BJ (cell line): ENCODE measurements around the gene SLC25A33. TPM values are rescaled to one million over a fixed set of nuclear protein-coding genes. Genes with fewer than 3 reads are reported as not detected.

Experiments used
- CTCF ChIA-PET: fragments of 350-600 bp; formaldehyde crosslinking; extraction: SDS; loops from one replicate; lab custom pipeline; 2021; ENCODE audit warnings: antibody characterized with exemption, inconsistent platforms; lab: Yijun Ruan, JAX
- POLR2A ChIA-PET: fragments of 300-600 bp; sonication (Branson Sonifier 250); formaldehyde crosslinking; extraction: SDS; loops from one replicate; lab custom pipeline; 2021; ENCODE audit warnings: antibody characterized with exemption; lab: Charles Lee
- DNase-seq: peaks from one replicate; pipeline ENCODE4 v3.0.0-alpha.2; 2011; ENCODE audit warnings: low read depth
- H3K27me3 ChIP-seq: 2 replicates; pipeline ENCODE4 v1.6.0; 2011; ENCODE audit warnings: low read length; ENCODE audit not compliant: control insufficient read depth, insufficient read depth
- H3K36me3 ChIP-seq: 2 replicates; pipeline ENCODE4 v1.5.1; 2011; ENCODE audit warnings: low read length; ENCODE audit not compliant: control insufficient read depth, insufficient read depth
- H3K4me3 ChIP-seq: 2 replicates; pipeline ENCODE4 v1.5.1; 2011; ENCODE audit warnings: low read depth, mild to moderate bottlenecking, control low read depth, low read length
- CTCF ChIP-seq: IDR thresholded peaks from 2 replicates; pipeline ENCODE4 v1.5.1; 2011; ENCODE audit warnings: low read depth, mild to moderate bottlenecking, control low read depth, inconsistent platforms, low read length, moderate library complexity; ENCODE audit not compliant: insufficient read depth
- polyA plus RNA-seq: library from polyadenylated mRNA; depleted of rRNA; stranded (reverse); fragments of >200 nt; gene quantifications from 2 replicates; pipeline ENCODE4 v1.2.3, GENCODE V29; 2011

The SLC25A33 gene
- polyA plus RNA-seq, 1 experiment: 2.7 TPM

- TF ChIP-seq CTCF: no peak
- DNase-seq: no peak
- CTCF ChIA-PET: no interaction called here
- Histone ChIP-seq H3K4me3 (no peak overlapping the region), H3K36me3 (peaks cover 15% of the 10 kb centered on the region), H3K27me3 (no peaks in the 10 kb centered on the region)
- POLR2A ChIA-PET: no interaction called here
Observed at GRCh38 chr1:9603766-9604753, 64.8 kb downstream of the SLC25A33 start.

GRCh38 chr1:9604836-9605235 is 65.6 kb downstream of the SLC25A33 start:
- POLR2A ChIA-PET: no interaction called here
- no peaks in the 10 kb centered on the region for H3K27me3 ChIP-seq
- no peak for TF ChIP-seq CTCF
- H3K4me3 ChIP-seq: no peak overlapping the region
- H3K36me3 ChIP-seq: peaks cover 16% of the 10 kb centered on the region
- DNase-seq: no peak
- CTCF ChIA-PET: no interaction called here

GRCh38 chr1:9605946-9606455 is 66.7 kb downstream of the SLC25A33 start:
- no peak overlapping the region for H3K4me3 ChIP-seq
- no peak for DNase-seq
- ChIA-PET CTCF (interaction anchor here (1.0 kb wide), 1 partner anchor 10 kb away, joined by 3 read pairs; no protein-coding TSS in a partner anchor), POLR2A (no interaction called here)
- no peak for TF ChIP-seq CTCF
- peaks cover 19% of the 10 kb centered on the region for H3K36me3 ChIP-seq
- H3K27me3 ChIP-seq: no peaks in the 10 kb centered on the region

GRCh38 chr1:9606458-9606857 is 67.2 kb downstream of the SLC25A33 start:
- Histone ChIP-seq H3K36me3 (peaks cover 18% of the 10 kb centered on the region), H3K27me3 (no peaks in the 10 kb centered on the region), H3K4me3 (no peak overlapping the region)
- no peak for TF ChIP-seq CTCF
- ChIA-PET CTCF (no interaction called here), POLR2A (no interaction called here)
- no peak for DNase-seq

- POLR2A ChIA-PET: no interaction called here
- H3K27me3 ChIP-seq: no peaks in the 10 kb centered on the region
- H3K36me3 ChIP-seq: peaks cover 14% of the 10 kb centered on the region
- no peak overlapping the region for H3K4me3 ChIP-seq
- CTCF ChIA-PET: no interaction called here
- no peak for TF ChIP-seq CTCF
- DNase-seq: no peak
Observed at GRCh38 chr1:9606948-9607347, 67.7 kb downstream of the SLC25A33 start.
